GM21737 (cell line): ENCODE measurements around the gene SLC23A1.

Experiments used
- ATAC-seq: cut with Tn5 transposase; IDR thresholded peaks from one replicate; pipeline ENCODE4 v1.9.1; 2021; ENCODE audit warnings: mild to moderate bottlenecking, moderate library complexity; ENCODE audit not compliant: unreplicated experiment

SLC23A1 gene

GRCh38 chr5:139408191-139408590 lies 25.1 kb upstream of the SLC23A1 start:
- ATAC-seq: no peak

DNA sequence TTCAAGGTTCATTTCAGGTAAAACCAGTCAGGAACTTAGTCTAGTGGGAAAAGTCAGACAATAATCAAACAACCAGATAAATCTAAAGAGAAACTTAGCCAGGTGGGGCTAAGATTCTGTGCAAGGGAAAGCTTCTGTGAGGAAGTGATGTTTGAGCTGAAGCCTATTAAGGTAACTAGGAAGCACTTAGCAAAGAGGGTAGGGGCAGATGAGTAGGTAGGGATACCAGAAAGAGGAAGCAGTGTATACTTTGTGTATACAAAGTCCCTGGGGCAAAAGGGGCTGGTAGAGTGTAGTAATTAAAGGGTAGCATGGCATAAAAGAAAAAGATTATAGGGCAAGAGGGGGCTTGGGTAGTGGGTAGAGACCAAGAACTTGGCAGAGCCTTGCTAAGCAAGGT lies 24.4 kb upstream of the SLC23A1 start:
- ATAC-seq: no peak

- ATAC-seq: no peak
These were observed 23.9 kb upstream of the SLC23A1 start for GRCh38 chr5:139406963-139407362.

GRCh38 chr5:139404484-139404840 lies 21.4 kb upstream of the SLC23A1 start:
- ATAC-seq: no peak

GRCh38 chr5:139403787-139404483 lies 20.8 kb upstream of the SLC23A1 start, which contains the start of gene SPATA24:
Gene SPATA24 (minus strand): TSS chr5:139404089. CDS start chr5:139404060, 29 bp downstream.
- peak; percentile 74 for ATAC-seq

- ATAC-seq: no peak
These were observed 20.3 kb upstream of the SLC23A1 start for GRCh38 chr5:139403418-139403786.

DNA sequence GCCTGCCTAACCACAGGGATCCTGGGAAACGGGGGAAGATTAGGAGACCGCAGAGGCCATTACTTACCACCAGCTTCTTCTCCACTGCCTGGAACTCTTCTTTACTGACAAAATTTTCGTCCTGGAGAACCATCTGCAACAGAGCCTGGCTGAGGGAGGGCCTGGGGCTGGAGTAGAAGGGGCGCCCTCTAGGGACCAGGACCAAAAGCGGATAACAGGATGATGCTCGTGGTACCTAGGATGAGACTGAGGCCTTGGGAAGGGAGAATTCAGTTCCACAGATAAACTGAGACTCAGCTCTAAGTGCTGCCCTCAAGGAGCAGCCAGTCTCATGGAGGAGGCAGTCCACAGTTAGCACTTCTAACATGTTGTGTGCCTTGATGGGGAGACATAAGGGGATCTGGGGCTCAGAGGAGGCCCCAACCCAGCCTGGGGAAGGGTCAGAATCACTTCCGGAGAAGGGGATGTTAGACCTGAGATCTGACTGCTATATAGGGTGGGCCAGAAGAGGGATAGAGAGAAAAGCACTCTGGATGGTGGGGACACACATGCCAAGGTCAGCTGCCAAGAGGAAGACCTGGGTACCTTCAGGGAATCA lies 19.6 kb upstream of the SLC23A1 start:
- no peak for ATAC-seq

DNA sequence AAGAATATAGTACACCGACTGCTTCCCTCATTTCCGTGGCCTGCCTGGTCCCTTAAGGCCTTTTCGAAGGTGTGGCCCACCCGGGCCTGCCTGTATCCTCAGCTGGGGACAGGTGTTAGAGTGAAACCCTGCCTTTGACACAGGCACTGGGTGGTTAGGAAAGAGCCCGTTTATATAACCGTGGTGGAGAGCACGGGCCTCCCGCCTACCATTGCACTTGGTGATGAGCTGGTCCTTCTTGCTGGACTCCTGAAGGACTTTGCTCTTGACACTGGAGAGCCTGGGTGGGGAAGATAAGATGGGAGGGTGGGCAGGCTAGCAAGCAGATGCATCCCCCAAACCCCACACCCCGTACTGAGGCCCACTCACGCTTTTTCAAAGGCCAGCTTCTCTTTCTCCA lies 18.4 kb upstream of the SLC23A1 start:
- no peak for ATAC-seq

GRCh38 chr5:139399501-139400121 lies 16.5 kb upstream of the SLC23A1 start:
- ATAC-seq: peak; percentile 21

DNA sequence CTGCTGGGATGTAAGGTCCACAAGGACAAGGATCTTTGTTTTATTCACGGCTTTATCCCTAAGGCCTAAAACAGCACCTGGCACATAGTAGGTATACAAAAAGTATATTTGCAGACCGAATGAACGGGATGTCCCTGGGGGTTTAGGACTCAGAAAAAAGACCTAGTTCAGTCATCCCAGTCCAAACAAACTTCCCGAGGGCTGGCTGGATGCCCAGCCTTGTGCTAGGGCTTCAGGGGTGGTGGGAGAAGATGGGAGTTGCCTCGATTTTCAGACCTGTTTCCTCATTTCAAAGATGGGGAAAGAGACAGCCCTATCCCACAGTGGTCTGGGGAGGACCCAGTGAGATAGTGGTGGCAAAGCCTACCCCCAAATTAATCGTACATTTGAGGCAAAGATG lies 14.8 kb upstream of the SLC23A1 start:
- ATAC-seq: no peak

- no peak for ATAC-seq
These were observed 13.6 kb upstream of the SLC23A1 start for GRCh38 chr5:139396691-139397090.

DNA sequence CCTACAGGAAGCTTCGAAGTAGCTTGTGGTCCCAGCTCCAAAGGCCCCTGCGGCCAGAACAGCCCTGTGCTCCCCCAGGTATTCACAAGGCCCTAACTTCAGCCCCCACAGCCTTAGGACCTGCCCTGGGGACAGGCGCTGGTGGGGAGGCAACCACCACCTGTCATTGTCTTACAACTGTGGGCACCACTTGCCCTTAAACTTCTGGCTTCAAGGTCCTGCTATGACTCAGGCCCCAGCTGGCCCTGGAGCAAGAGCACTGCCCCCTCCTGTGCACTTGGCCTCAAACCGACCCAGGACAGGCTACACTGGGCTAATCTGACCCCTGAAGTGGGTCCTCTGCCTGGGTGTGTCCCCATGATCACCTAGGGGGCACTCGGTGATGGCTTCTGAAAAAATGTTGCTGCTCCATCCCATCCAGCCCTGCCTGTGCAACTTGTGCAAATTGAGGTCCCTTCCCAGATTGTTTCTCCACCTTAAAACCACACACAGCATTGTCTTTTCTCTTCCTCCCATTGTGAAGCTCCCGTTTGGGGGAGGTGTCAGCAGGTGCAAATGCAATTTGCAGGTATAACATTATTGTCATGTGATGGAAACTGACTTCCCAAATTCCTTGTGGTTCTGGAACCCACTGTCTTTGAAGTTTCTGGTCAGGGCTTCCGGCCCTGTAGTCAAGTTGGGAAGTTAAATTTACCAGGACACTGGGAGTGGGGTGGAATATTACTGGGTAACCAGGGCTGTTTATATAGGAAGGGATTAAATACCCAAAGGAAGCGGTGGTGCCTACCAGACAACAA lies 12.9 kb upstream of the SLC23A1 start:
- no peak for ATAC-seq

DNA sequence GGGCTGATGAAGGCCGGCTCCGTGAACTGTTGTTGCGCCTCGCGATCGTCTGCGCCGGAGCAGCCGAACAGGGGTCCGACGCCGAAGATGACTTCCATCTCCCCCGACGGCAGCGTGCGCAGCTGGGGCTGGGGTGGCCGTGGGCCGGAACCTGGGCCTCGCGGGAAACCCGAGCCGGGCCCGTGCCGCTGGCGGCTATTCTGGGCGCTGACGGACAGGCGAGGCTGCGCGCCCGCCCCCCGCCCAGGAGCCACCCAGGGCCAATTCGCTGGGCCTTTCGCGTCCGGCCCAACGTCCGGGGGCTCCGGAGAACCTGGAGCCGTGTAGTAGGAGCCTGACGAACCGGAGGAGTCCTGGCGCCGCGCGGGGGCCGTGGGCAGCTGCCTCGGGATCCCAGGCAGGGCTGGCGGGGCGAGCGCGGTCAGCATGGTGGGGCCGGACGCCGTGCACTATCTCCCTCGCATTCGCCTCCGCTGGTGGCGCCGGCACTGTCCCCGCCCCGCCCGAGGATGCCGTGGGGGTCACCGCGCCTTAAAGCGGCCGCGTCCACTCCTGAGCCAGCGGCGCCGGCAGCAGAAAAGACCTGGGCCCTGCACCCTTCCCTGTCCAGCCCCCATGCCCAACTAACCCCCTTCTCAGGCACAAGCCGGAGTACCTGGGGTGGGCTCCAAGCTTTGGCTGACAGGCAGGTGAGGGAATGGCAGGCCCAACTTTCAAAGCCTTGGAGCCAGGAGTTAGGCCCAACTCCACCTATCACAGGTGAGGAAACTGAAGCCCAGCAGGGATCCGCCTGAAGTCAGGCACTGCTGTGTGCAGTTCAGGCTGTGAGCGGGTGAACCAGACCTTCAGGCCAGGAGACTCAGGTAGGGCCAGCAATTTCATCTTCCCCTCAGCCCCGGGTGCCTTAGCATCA lies 11.8 kb upstream of the SLC23A1 start, which contains the start of gene PROB1:
Gene PROB1 (minus strand): TSS at position 451 of the 913 bp plus-strand sequence. CDS start 23 bp downstream, at position 428.
- no peak for ATAC-seq

GRCh38 chr5:139394123-139394653 lies 11.1 kb upstream of the SLC23A1 start:
- no peak for ATAC-seq

DNA sequence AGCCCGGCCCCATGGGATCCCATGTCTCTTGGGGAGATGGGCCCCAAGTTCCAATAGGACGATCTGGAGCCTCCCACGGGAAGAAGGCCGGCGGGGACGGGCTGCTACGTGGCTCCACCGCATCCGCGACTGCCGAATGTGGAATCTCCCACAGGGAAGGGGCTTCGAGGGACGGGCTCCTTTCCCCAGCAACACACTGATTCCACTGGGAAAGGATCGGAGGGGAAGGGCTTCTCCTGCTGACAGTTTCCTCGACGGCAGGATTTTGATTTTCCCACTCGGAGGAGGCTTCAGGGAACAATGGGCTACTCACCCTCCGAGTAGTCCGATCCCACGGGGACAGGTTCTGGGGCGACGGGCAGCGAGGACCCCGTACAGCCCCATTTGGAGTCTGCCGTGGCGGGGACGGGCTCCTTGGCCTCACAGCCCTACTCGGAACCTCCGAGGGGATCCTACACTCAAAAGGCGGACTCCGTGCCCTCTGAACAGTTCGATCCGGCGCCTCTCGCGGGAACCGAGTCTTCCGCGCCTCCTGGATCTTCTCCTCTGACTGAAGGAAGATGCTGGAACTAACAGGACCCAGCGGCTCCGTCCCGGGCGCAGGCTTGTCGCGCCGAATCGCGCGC lies 10.5 kb upstream of the SLC23A1 start:
- no peak for ATAC-seq

- ATAC-seq: peak; percentile 42
These were observed 9.8 kb upstream of the SLC23A1 start for GRCh38 chr5:139392678-139393496.

DNA sequence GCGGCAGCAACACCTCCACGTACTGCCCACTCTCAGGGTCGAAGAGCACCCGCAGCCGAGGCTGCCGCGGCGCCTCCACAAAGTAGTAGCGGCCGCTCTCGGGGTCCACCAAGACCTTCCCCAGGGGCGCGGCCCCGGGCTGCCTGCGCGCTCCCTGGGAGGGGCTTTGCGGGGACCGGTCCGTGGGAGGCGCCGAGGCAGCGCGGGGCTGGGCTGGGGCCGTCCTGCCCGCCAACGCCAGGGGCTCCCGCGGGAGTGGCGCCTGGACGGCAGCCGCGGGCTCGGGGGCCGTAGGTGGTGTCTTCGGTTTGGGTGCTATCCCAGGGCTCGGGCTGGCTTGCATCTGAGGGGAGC lies 9.2 kb upstream of the SLC23A1 start:
- no peak for ATAC-seq

DNA sequence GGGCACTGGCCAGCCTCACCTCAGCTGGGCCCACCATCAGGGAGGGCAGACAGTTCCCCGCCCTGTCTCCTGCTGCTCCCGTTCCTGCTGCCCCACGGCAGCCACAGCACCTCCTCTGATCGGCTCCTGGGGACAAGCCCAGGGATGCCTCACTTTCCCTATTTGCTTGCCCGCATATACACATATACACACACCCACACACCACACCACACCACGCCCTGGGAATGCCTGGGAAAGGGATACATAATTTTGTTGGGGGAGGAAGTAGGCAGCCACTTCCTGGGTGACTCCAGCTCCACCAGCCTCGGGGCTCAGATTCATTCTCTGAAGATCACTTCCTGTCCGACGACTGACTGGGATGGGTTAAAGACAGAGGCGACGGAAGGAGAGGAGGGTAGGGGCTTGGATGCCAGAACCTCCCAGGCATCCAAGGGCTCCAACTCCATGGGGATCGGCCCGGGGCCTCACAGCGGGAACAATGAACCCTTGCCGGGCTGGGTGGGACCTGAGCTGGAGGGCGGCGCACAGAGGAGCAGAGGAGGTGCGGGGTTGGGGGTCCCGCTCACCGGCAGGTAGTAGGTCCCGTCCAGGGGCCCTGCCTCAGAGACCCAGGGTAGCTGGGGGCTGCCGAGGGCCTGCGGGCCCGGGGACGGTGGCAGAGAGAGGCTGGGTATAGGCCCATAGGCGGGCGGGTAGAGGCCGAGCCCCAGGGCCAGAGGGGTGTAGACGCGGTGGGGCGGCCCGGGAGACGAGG lies 8.7 kb upstream of the SLC23A1 start:
- peak; percentile 0 for ATAC-seq
